ENCODE measurements around the gene MAP3K14. TPM values are rescaled to one million over a fixed set of nuclear protein-coding genes. Genes with fewer than 3 reads are reported as not detected.
A peak's percentile ranks its signal among the peaks of the same experiment; 100 is the strongest.

MAP3K14 gene
- total RNA-seq, 3 donors from 2014 or later, result 16.6 to 27.9 (median 18.0) TPM

DNA sequence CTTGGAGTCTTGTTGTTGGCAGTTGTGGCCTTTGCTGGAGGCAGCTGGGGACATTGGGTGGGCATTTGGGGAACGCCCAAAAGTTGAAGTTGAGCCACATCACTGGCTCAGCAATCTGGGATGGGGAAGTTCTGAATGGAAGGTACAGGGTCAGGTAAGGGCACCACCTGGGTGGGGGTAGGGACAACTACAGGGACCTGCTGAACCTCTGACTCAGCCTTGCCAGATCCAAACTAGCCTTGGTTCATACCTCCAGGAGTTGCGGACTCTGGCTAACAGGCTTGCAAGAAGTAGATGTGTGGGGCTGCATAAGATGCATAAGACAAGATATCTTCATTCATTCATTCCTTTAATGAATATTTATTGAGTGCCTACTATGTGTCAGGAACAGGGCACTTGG lies 79.1 kb downstream of the MAP3K14 start:
- intact Hi-C loops (cut with DNase I, micrococcal nuclease), result no loop called here
- Histone ChIP-seq H3K4me1 (ENCODE audit: low read depth) (peaks cover 5% of the 10 kb centered on the region), H3K36me3 (ENCODE audit: low read depth) (no peaks in the 10 kb centered on the region), H3K4me3 (no peak overlapping the region), H3K9me3 (no peaks in the 10 kb centered on the region)
- DNase-seq (no peak), ATAC-seq (no peak)
- no peak for TF ChIP-seq CTCF (IDR thresholded peaks at IDR 0.05)

GRCh38 chr17:45236282-45236606 lies 80.6 kb downstream of the MAP3K14 start:
- Histone ChIP-seq H3K4me1 (ENCODE audit: low read depth) (peaks cover 4% of the 10 kb centered on the region), H3K4me3 (no peak overlapping the region), H3K9me3 (no peaks in the 10 kb centered on the region), H3K36me3 (ENCODE audit: low read depth) (no peaks in the 10 kb centered on the region)
- DNase-seq (no peak), ATAC-seq (no peak)
- intact Hi-C loops (cut with DNase I, micrococcal nuclease), result no loop called here
- no peak for TF ChIP-seq CTCF (IDR thresholded peaks at IDR 0.05)

DNA sequence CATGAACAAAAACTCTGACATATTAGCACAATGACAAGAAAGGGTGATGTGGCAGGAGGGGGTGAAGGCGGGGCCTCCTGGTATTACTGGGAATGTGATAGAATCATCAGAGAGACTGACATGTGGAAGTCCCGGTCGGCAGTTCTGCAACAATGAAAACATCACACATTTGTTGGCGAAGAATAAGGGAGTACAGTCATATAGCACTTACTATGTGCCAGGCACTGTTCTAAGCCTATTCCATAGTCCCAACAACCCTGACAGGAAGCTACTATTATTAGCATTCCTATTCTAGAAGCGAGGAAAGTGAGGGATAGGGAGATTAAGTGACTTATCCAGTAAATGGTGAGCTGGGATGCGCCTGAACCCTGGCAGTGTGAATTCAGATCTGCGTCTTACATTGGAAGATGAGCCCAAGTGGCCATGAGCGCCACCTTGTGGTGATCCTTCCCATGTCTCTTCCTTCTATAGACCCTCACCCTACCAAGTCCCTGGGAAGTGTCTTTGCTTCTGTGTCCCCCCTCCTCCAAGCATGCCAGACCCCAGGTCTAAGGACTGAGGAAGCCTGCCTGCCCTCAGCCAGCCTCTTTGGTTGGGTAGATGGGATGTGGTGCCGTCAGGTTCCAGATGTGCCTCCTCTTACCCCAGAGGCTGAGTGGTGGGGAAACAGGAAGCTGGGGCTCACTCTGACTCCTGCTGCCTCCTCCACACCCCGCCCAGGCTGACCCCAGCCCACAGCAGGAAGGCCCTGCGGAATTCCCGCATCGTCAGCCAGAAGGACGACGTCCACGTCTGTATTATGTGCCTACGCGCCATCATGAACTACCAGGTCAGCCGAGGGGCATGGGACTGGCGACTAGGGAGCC lies 81.2 kb downstream of the MAP3K14 start:
- DNase-seq (peak in 2 of 3 donors; percentile 74 to 93), ATAC-seq (peak; percentile 70)
- Histone ChIP-seq H3K4me1 (ENCODE audit: low read depth) (peaks cover 4% of the 10 kb centered on the region), H3K4me3 (no peak overlapping the region), H3K9me3 (no peaks in the 10 kb centered on the region), H3K36me3 (ENCODE audit: low read depth) (no peaks in the 10 kb centered on the region)
- intact Hi-C loops (cut with DNase I, micrococcal nuclease), result no loop called here
- peak; percentile 59 for TF ChIP-seq CTCF (IDR thresholded peaks at IDR 0.05)

GRCh38 chr17:45234641-45235415 lies 82.0 kb downstream of the MAP3K14 start:
- Histone ChIP-seq H3K4me3 (no peak overlapping the region), H3K36me3 (ENCODE audit: low read depth) (no peaks in the 10 kb centered on the region), H3K9me3 (no peaks in the 10 kb centered on the region), H3K4me1 (ENCODE audit: low read depth) (peaks cover 4% of the 10 kb centered on the region)
- ATAC-seq (peak; percentile 25), DNase-seq (peak in 1 of 3 donors; percentile 14)
- intact Hi-C loops (cut with DNase I, micrococcal nuclease), result no loop called here
- no peak for TF ChIP-seq CTCF (IDR thresholded peaks at IDR 0.05)

DNA sequence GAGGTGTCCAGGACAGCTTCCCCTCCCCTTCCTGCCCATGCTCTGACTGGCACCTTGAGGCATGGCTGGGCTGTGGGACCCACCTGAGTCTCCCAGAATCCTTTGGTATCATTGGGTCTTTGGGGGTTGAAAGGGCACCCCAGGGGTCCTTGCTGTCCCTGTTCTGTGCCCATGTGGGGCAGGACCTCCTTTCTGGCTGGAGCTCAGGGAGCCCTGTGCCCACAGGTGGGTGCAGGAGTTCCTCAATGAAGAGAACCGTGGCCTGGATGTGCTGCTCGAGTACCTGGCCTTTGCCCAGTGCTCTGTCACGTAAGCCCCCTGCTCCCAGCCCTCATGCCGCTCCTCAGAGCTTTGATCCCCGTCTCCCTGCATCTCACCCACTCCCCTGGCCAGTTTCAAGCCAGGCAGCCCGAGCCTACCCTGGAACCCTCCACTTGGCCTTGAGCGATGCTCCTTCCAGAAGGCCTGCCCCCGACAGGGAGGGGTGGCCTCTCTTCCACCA lies 83.3 kb downstream of the MAP3K14 start:
- intact Hi-C loops (cut with DNase I, micrococcal nuclease), result no loop called here
- DNase-seq, result no peak
- no peak overlapping the region for H3K4me3 ChIP-seq
- no peaks in the 10 kb centered on the region for H3K9me3 ChIP-seq
- no peak for TF ChIP-seq CTCF (IDR thresholded peaks at IDR 0.05)
- no peak for ATAC-seq
- H3K36me3 ChIP-seq (ENCODE audit: low read depth), result no peaks in the 10 kb centered on the region
- H3K4me1 ChIP-seq (ENCODE audit: low read depth), result peaks cover 9% of the 10 kb centered on the region
